ENCODE results near the gene DSG3.

DSG3 gene

DNA sequence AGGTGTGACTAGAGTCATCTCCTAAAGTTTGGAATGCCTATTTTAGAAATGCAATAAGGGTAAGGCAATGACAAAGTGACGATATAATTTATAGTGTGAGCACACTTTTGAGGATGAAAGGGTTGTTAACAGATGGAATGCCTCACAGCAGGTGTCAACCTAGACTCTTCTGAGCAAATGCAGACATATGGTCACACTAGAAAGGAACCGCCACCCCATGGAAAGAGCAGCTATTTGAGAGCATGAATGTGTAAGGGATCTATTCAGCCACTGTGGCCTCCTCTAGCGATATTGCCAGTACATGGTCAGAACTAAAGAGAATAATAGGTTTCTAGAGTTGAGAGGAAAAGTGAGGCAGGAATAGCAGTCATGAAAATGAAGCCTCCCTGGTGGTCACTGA lies 68.9 kb downstream of the DSG3 start:
- no peaks in the 10 kb centered on the region for H3K9me3 ChIP-seq (ENCODE audit: control insufficient read depth, insufficient read depth, low read length)
- H3K9ac ChIP-seq (ENCODE audit: low read depth, low read length) = no peak overlapping the region
- no peak overlapping the region for H3K4me3 ChIP-seq (ENCODE audit: low read depth, low read length)
- no peaks in the 10 kb centered on the region for H3K27me3 ChIP-seq (ENCODE audit: control insufficient read depth, insufficient read depth, low read length)
- H3K4me1 ChIP-seq (ENCODE audit: control insufficient read depth, insufficient read depth, low read length) = peaks cover 31% of the 10 kb centered on the region
- no peak overlapping the region for H3K27ac ChIP-seq (ENCODE audit: low read depth, low read length)
- peaks cover 29% of the 10 kb centered on the region for H3K36me3 ChIP-seq (ENCODE audit: control insufficient read depth, insufficient read depth, low read length)

DNA sequence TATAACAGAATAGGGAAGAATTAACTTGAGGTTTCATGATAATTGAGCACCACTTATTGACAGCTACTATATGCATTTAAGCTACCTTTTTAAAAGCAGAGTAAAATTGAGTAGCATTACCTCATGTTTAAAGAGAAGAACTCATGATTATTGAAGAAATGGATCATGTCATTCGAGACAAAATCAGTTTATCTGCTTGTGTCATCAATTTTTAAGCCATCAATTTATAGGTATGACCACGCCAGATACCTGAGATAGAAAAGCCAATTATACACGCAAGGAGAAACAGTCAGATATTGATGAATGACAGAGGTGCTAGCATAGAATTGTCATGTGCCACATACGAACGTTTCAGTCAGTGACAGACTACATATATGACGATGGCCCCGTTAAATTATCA lies 78.8 kb downstream of the DSG3 start:
- Histone ChIP-seq H3K27ac (ENCODE audit: low read depth, low read length) (no peak overlapping the region), H3K9ac (ENCODE audit: low read depth, low read length) (no peak overlapping the region), H3K9me3 (ENCODE audit: control insufficient read depth, insufficient read depth, low read length) (no peaks in the 10 kb centered on the region), H3K4me3 (ENCODE audit: low read depth, low read length) (no peak overlapping the region), H3K4me1 (ENCODE audit: control insufficient read depth, insufficient read depth, low read length) (no peaks in the 10 kb centered on the region), H3K36me3 (ENCODE audit: control insufficient read depth, insufficient read depth, low read length) (peaks cover 98% of the 10 kb centered on the region), H3K27me3 (ENCODE audit: control insufficient read depth, insufficient read depth, low read length) (no peaks in the 10 kb centered on the region)
